Esophagus muscularis mucosa (tissue), 3 donors: ENCODE results near the gene AASDH.

ENCODE experiments used
- CTCF ChIP-seq, 3 experiments: fragments of 200-600 bp in 2 of 3; fragments of 450-650 bp in 1 of 3; sonication (generic) in 2 of 3; IDR thresholded peaks; one replicate each; pipeline ENCODE4 v1.5.1; 2017 to 2019; ENCODE audit warnings: antibody characterized with exemption in 3 of 3, mild to moderate bottlenecking in 2 of 3, moderate library complexity in 1 of 3
- POLR2A ChIP-seq: fragments of 450-650 bp; IDR thresholded peaks from one replicate; pipeline ENCODE4 v1.6.1; 2017; ENCODE audit warnings: antibody characterized with exemption, moderate library complexity, mild to moderate bottlenecking, low read depth
- POLR2AphosphoS5 ChIP-seq, 2 donors: sonication (generic); formaldehyde crosslinking; IDR thresholded peaks; one replicate each; pipeline ENCODE4 v1.6.1; 2017; ENCODE audit warnings: antibody characterized with exemption in 2 of 2

- TF ChIP-seq CTCF (IDR thresholded peaks at IDR 0.05) (no peak), POLR2A (no peak), POLR2AphosphoS5 (IDR thresholded peaks at IDR 0.05) (no peak)
Measured at GRCh38 chr4:56388306-56388705, 1.0 kb upstream of the AASDH start.
